GM12891 (cell line): ENCODE results near the gene FBXL4.

Experiments
- PAX5 ChIP-seq: IDR thresholded peaks from 2 replicates; pipeline ENCODE4 v1.6.1; 2011; ENCODE audit warnings: low read length, moderate library complexity, mild to moderate bottlenecking; ENCODE audit not compliant: insufficient read depth, severe bottlenecking
- POLR2A ChIP-seq: IDR thresholded peaks from 2 replicates; pipeline ENCODE4 v1.6.1; 2011; ENCODE audit warnings: low read depth, low read length, control low read depth
- POLR2AphosphoS5 ChIP-seq: IDR thresholded peaks from 2 replicates; pipeline ENCODE4 v1.6.1; 2011; ENCODE audit warnings: low read depth, low read length, control low read depth
- POU2F2 ChIP-seq: IDR thresholded peaks from 2 replicates; pipeline ENCODE4 v1.6.1; 2011; ENCODE audit warnings: low read depth, mild to moderate bottlenecking, control low read depth, low read length, moderate library complexity
- SPI1 ChIP-seq: IDR thresholded peaks from 2 replicates; pipeline ENCODE4 v1.6.1; 2011; ENCODE audit warnings: low read depth, low read length, control low read depth
- TAF1 ChIP-seq: IDR thresholded peaks from 2 replicates; pipeline ENCODE4 v1.6.1; 2011; ENCODE audit warnings: low read depth, low read length, control low read depth

DNA sequence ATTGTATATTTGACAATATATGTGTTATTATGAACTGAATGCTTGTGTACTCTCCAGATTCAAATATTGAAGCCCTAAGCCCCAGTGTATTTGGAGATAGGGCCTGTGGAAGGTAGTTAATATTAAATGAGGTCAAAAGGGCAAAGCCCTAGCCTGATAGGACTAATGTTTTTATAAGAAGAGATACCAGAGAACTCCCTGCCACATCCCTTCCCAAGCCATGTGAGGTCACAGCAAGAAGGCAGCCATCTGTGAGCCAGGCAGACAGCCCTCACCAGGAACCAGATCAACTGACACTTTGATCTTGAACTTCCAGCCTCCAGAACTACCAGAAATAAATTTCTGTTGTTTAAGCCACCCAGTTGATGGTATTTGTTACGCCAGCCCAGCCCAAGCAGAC lies 36.4 kb upstream of the FBXL4 start:
- no peak for TF ChIP-seq POLR2AphosphoS5
- no peak for TF ChIP-seq POLR2A
- TF ChIP-seq TAF1 = no peak
- no peak for TF ChIP-seq SPI1
- no peak for TF ChIP-seq POU2F2
- no peak for TF ChIP-seq PAX5
